Measurements from ENCODE around the gene ADORA1. TPM values are rescaled to one million over a fixed set of nuclear protein-coding genes. Genes with fewer than 3 reads are reported as not detected.

The ADORA1 gene
- total RNA-seq, 1 donor from 2014 or later = not detected

GRCh38 chr1:203095061-203095690, 32.4 kb upstream of the ADORA1 start:
- DNase-seq = no peak

GRCh38 chr1:203096566-203096965, 31.0 kb upstream of the ADORA1 start:
- DNase-seq = no peak

DNA sequence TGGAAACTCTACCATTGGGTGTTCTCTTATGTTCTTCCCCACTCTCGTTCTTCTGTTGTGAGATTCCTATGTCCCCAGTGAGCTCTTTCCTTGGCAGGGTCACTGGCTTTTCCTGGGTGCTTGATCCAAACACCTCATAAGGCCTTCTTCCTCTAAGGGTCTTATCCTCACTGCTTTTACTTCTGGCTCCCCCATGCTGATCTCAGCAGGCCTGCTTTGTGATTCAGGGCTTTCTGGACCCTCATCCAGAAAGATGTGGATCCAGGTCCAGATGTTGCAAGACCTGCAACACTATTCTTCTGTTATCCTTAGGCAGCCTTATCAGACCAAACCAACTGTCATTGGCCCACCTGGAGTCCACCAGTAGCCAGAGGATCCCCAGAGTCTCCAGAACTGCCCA, 30.5 kb upstream of the ADORA1 start:
- DNase-seq = no peak

- no peak for DNase-seq
These were observed 29.1 kb upstream of the ADORA1 start for GRCh38 chr1:203098445-203098844.

- no peak for DNase-seq
These were observed 28.5 kb upstream of the ADORA1 start for GRCh38 chr1:203098914-203099520.

- DNase-seq = no peak
These were observed 27.6 kb upstream of the ADORA1 start for GRCh38 chr1:203099805-203100515.

DNA sequence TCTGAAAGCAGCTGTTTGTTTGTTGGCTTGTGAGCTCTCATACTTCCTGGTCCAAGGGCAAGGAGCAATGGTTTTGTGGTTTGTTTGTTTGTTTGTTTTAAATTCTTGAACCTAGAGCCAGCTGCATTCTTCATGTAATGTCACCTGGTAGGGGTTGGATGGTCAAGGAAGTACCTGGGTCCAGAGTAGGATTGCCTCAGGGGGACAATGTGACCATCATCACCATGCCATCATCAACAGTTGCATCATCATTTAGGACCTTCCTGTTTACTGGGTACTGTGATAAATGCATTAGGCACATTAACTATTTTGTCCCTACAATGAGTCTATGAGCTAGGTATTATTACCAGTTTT, 27.0 kb upstream of the ADORA1 start:
- no peak for DNase-seq

DNA sequence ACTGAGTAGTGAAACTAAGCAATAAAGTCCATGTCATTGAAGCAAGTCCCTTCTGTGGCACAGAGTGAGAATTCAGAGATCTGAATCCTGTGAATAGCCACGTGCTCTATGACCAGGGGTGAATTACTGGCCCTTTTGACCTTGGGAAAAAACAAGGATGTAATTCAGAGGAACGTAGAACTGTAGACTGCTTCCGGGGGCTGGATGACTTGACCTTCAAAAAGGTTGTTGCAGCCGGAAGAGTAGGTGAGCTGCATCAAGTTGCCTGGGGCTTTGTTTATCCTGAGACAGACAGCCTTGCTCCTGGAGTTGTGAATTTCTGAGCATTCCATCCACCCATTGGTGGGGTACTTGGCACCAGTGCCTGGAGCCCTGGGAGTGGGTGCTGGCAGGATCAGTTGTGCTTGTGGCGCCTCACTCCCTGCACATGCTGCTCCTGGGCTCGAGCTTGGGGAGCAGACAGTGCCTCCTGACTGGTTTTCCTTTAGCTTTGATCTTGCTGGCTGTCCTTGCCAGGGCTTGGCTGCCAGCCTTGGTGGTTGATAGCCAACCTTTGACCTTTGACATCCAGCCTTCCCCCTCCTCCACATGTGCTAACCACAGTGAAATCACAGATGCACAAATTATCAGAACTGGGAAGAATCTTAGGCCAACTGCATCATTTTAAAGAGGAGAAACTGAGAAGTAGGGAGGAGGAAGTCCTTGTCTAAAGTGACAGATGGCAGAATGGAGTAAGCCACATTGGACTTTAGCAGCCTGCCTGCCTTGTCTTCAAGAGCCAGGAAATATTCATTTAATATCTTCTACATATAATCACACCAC, 25.5 kb upstream of the ADORA1 start:
- no peak for DNase-seq

DNA sequence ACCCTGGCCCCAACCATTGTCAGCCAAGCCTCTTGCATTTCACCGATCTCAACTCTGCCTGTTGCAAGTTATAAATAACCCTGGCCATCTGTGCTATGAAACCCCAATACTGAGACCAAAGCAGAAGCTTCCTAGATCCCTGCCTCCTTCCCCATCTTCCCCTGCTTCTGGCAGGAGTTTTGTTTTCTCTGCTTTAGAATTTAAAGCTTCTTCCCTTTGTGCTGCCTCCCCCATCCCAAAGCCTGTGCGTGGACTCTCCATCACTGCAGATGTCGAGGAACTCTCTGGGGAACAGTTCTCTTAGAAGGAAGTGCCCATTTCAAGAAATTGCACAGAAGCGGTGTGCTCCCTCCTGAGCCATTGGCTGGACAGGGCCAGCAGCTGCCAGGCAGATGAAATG, 24.3 kb upstream of the ADORA1 start:
- no peak for DNase-seq

DNA sequence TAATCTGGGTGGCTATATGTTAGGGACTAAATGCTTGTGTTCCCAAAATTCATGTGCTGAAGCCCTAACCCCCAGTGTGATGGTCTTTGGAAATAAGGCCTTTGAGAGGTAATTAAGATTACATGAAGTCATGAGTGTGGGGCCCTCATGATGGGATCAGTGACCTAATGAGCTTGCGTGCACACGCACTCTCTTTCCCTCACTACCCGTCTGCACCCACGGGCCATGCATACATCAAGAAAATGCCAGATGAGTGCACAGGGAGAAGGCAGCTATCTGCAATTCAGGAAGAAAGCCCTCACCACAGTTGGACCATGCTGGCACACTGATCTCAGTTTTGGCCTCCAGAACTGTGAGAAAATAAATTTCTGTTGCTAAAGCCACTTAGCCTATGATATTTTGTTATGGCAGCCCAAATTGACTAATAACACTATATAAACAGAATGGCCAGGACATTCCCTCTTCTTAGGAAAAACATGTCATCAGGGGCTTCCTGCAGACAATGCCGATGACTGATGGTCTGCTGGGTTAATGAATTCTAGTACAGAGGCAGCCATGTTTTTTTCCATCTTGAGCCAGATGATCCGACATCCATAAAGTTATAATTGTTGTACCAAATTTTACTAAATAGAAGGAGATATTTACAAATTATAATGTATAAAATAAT, 23.6 kb upstream of the ADORA1 start:
- no peak for DNase-seq

- DNase-seq = no peak
These were observed 22.6 kb upstream of the ADORA1 start for GRCh38 chr1:203104789-203105390.

DNA sequence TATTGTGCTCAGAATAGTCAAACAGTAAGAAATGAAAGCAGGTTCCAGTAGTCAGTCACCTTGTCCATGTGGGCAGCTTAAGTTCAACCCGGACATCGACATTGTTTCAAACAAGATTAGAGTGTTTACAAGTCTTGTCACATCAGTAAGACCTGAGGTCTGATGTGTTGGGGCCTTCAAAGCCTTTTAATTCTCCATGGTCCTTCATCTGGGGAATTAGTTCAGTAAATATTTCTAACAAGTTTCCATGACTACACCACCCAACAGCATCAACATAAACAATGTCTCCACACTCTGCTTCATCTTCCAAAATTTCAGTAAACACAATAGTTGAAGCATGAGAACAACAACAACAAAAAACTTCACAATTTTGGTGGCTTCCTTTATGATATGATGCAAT, 15.1 kb upstream of the ADORA1 start:
- no peak for DNase-seq

GRCh38 chr1:203113308-203113707, 14.2 kb upstream of the ADORA1 start:
- no peak for DNase-seq

DNA sequence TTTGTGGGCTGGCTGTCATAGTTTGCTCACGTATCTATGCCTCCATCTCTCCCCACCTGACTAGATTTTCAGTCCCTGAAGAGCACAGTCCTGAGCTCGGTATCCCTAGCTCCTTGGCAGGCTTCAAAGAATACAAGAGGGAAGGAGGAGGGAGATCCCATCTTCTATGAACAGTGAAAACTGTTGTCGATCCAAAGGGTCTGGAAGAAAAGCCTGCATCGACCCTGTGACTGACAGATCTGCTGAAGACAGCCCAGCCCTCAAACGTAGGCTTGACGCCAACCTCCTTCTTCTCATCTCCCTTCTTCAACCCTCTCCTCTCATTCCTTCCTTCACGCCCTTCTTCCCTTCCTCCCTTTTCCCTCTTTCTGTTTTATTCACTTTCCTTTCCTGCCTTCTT, 13.3 kb upstream of the ADORA1 start:
- no peak for DNase-seq

DNA sequence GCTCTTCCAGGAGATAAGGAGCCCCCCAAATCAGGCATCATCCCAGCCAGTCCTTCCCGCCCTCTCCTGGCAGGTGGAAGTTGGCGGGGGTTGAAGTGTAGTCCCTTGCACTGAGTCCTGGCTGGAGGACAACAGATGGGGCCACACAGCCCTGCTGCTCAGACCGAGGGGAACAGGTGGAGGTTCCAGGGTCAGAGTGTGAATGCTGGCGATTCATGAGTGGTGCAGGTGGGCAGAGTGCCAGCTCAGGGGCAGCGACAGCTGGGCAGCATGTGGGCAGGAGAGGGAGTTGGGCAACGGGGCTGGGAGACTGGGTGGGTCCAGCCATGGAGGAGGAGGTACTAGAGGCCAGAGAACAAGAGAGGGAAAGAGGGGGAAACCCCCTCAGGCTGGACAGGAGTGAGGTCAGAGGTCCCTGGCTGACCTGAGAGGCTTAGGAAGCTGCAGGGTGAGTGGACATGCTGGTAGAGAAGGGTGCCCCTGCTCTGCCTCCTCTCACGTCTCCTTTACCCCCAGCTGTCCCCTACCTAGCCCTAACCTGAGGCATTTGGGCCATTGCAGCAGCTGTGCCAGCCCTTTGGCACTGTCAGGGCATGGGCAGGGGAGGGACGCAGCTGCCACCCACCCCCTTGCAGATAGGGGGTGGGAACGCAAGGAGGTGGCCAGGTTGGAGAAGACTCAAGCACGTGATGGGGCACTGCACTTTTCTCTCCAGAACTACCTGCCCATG, 11.3 kb upstream of the ADORA1 start:
- DNase-seq = no peak

GRCh38 chr1:203117611-203118575, 9.6 kb upstream of the ADORA1 start:
- peak; percentile 67 for DNase-seq

GRCh38 chr1:203120325-203121153, 7.0 kb upstream of the ADORA1 start:
- DNase-seq = no peak

DNA sequence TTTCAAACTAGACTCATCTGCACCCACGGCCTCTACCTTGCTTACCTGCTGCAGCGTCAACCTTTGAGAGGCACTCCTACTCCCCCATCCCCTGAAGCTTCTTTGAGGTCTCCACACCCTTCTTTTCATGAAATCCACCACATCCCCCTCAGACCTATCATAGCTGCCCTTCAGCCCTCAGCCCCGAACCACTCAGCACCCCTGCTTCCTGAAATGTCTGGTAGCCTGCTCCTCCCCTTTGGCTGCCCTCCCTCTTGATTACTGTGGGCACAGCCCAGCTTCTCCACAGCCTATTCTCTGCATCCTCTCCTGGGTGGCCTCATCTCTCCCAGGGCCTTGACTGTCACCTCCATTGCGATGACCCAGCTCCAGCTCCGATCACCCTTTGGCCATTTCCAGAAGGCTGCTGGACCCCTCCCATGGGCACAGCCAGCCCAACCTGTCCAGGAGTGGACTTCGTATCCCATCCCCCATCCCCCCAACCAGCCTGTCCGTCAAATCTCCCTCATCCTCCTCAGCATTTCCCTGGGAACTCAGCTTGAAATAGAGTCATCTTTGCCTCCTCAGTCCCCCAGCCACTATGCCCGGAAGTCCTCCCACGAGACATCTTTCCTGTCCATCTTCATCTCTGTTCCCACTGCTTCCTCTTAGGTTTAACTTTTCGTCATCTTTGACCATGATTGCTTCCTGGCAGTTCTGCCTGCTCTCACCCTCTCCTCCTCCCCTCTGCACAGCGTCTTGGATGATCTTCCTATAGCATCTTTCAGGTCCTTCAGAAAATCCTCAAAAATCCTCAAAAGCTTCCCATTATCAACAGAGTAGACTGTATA, 6.1 kb upstream of the ADORA1 start:
- no peak for DNase-seq

DNA sequence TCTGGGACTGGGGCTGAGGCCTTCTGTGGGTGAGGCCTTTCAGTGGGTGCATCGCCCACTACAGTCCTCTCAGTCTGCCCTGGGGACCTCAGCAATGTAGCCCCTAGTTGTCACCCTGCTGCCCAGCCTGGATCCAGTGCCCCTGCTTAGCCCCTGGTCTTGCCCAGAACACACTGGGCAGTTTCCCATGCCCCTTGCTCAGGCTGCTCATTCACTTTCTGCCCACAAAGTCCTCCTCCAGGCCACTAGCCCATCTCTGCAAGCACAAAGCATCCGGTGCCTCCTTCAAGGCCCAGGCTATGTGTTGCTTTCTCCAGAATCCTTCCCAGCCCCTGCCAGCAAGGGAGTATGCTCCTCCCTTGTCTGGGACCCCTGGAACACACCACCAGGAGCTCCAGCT, 5.4 kb upstream of the ADORA1 start:
- no peak for DNase-seq
